GM18511 (cell line): ENCODE results near the gene PLA2G10.
"Not testable (repeated sequence)": the region's sequence is repeated elsewhere in the genome, so short reads cannot be mapped to it uniquely, and the experiment has no call there.

Source experiments
- ATAC-seq: cut with Tn5 transposase; IDR thresholded peaks from one replicate; pipeline ENCODE4 v1.9.1; 2021; ENCODE audit warnings: mild to moderate bottlenecking, moderate library complexity; ENCODE audit not compliant: unreplicated experiment

Gene PLA2G10

GRCh38 chr16:14694129-14694528 is at the start of gene PLA2G10:
Gene PLA2G10, minus strand, starts transcription at chr16:14694308. Its CDS starts 79 bp downstream, at chr16:14694229.
- not testable (repeated sequence) for ATAC-seq

GRCh38 chr16:14742273-14743128 is 48.4 kb upstream of the PLA2G10 start, which contains the start of gene NPIPA2:
Gene NPIPA2, plus strand, starts transcription at chr16:14742533. Its CDS starts 5,533 bp downstream, at chr16:14748066.
- ATAC-seq, result peak; percentile 98

GRCh38 chr16:14741794-14742193 is 47.7 kb upstream of the PLA2G10 start:
- ATAC-seq, result not testable (repeated sequence)

GRCh38 chr16:14740832-14741385 is 46.8 kb upstream of the PLA2G10 start:
- ATAC-seq, result not testable (repeated sequence)

- not testable (repeated sequence) for ATAC-seq
These were observed 39.1 kb upstream of the PLA2G10 start for GRCh38 chr16:14733233-14733632.

GRCh38 chr16:14703156-14704011 is 9.3 kb upstream of the PLA2G10 start, which contains the start of gene NPIPA3:
Gene NPIPA3, plus strand, starts transcription at chr16:14703411. Its CDS starts 5,533 bp downstream, at chr16:14708944.
- peak; percentile 100 for ATAC-seq

- ATAC-seq, result not testable (repeated sequence)
These were observed 8.6 kb upstream of the PLA2G10 start for GRCh38 chr16:14702672-14703071.

- ATAC-seq, result not testable (repeated sequence)
These were observed 7.8 kb upstream of the PLA2G10 start for GRCh38 chr16:14701859-14702258.

- ATAC-seq, result not testable (repeated sequence)
These were observed 8.0 kb downstream of the PLA2G10 start for GRCh38 chr16:14685870-14686793.

- no peak for ATAC-seq
These were observed 12.0 kb downstream of the PLA2G10 start for GRCh38 chr16:14682121-14682520.

GRCh38 chr16:14681115-14681514 is 13.0 kb downstream of the PLA2G10 start:
- no peak for ATAC-seq

GRCh38 chr16:14680396-14680795 is 13.7 kb downstream of the PLA2G10 start:
- ATAC-seq, result not testable (repeated sequence)

GRCh38 chr16:14678748-14679497 is 15.2 kb downstream of the PLA2G10 start:
- no peak for ATAC-seq

GRCh38 chr16:14677627-14678026 is 16.5 kb downstream of the PLA2G10 start:
- no peak for ATAC-seq

- no peak for ATAC-seq
These were observed 17.5 kb downstream of the PLA2G10 start for GRCh38 chr16:14676633-14677032.

GRCh38 chr16:14672403-14672971 is 21.6 kb downstream of the PLA2G10 start:
- peak; percentile 80 for ATAC-seq

- ATAC-seq, result no peak
These were observed 24.3 kb downstream of the PLA2G10 start for GRCh38 chr16:14669776-14670175.

GRCh38 chr16:14668556-14669223 is 25.4 kb downstream of the PLA2G10 start:
- ATAC-seq, result no peak
